Nephron (organoid): ENCODE data around the gene TOM1.

Experiments
- H3K27ac Mint-ChIP-seq, 3 experiments: 2 replicates each; pipeline ENCODE4 v1.8.0; 2020; ENCODE audit warnings: mixed read lengths in 3 of 3, mild to moderate bottlenecking in 2 of 3, moderate library complexity in 1 of 3
- H3K27me3 Mint-ChIP-seq: 2 replicates; pipeline ENCODE4 v1.8.0; 2021; ENCODE audit warnings: low read depth, mild to moderate bottlenecking, moderate library complexity, mixed read lengths
- H3K36me3 Mint-ChIP-seq: 2 replicates; pipeline ENCODE4 v1.8.0; 2020; ENCODE audit warnings: low read depth, mixed read lengths
- H3K4me1 Mint-ChIP-seq: 2 replicates; pipeline ENCODE4 v1.8.0; 2020; ENCODE audit warnings: mixed read lengths
- H3K4me3 Mint-ChIP-seq, 3 experiments: 2 replicates each; pipeline ENCODE4 v1.8.0; 2020; ENCODE audit warnings: mild to moderate bottlenecking in 3 of 3, mixed read lengths in 3 of 3, moderate library complexity in 2 of 3
- H3K9me3 Mint-ChIP-seq: 2 replicates; pipeline ENCODE4 v1.8.0; 2020; ENCODE audit warnings: mixed read lengths
- CTCF ChIP-seq, 3 experiments: fragments of 200-600 bp; sonication (generic); IDR thresholded peaks; one replicate each; pipeline ENCODE4 v1.5.0; 2021; ENCODE audit warnings: antibody characterized with exemption in 3 of 3; ENCODE audit not compliant: unreplicated experiment in 3 of 3

TOM1 gene

GRCh38 chr22:35381424-35382009 is 81.8 kb downstream of the TOM1 start:
- no peak for TF ChIP-seq CTCF (IDR thresholded peaks at IDR 0.05; ENCODE audit: unreplicated experiment in 3 of 3)
- Mint-ChIP-seq H3K27ac (peak overlapping the region in 2 of 3 experiments; percentile 20 to 32), H3K27me3 (peaks cover 20% of the 10 kb centered on the region), H3K36me3 (no peaks in the 10 kb centered on the region), H3K9me3 (no peaks in the 10 kb centered on the region), H3K4me1 (peaks cover 35% of the 10 kb centered on the region), H3K4me3 (peak overlapping the region; percentile 74 to 82 (median 76))

- Mint-ChIP-seq H3K36me3 (no peaks in the 10 kb centered on the region), H3K4me1 (peaks cover 16% of the 10 kb centered on the region), H3K27me3 (peaks cover 20% of the 10 kb centered on the region), H3K27ac (no peak overlapping the region), H3K9me3 (no peaks in the 10 kb centered on the region), H3K4me3 (no peak overlapping the region)
- no peak for TF ChIP-seq CTCF (IDR thresholded peaks at IDR 0.05; ENCODE audit: unreplicated experiment in 3 of 3)
Observed at GRCh38 chr22:35383679-35384071, 84.0 kb downstream of the TOM1 start.

- Mint-ChIP-seq H3K4me3 (no peak overlapping the region), H3K27ac (peak overlapping the region; percentile 29 to 71 (median 44)), H3K27me3 (peaks cover 16% of the 10 kb centered on the region), H3K36me3 (no peaks in the 10 kb centered on the region), H3K9me3 (no peaks in the 10 kb centered on the region), H3K4me1 (peaks cover 9% of the 10 kb centered on the region)
- no peak for TF ChIP-seq CTCF (IDR thresholded peaks at IDR 0.05; ENCODE audit: unreplicated experiment in 3 of 3)
Observed at GRCh38 chr22:35384527-35384926, 84.8 kb downstream of the TOM1 start.

GRCh38 chr22:35384975-35385588 is 85.4 kb downstream of the TOM1 start:
- Mint-ChIP-seq H3K9me3 (no peaks in the 10 kb centered on the region), H3K4me1 (peaks cover 6% of the 10 kb centered on the region), H3K27me3 (peaks cover 16% of the 10 kb centered on the region), H3K36me3 (no peaks in the 10 kb centered on the region), H3K4me3 (no peak overlapping the region), H3K27ac (peak overlapping the region; percentile 29 to 71 (median 44))
- no peak for TF ChIP-seq CTCF (IDR thresholded peaks at IDR 0.05; ENCODE audit: unreplicated experiment in 3 of 3)

GRCh38 chr22:35386670-35387288 is 87.1 kb downstream of the TOM1 start:
- H3K4me3 Mint-ChIP-seq: no peak overlapping the region
- no peaks in the 10 kb centered on the region for H3K36me3 Mint-ChIP-seq
- H3K4me1 Mint-ChIP-seq: no peaks in the 10 kb centered on the region
- peaks cover 9% of the 10 kb centered on the region for H3K27me3 Mint-ChIP-seq
- TF ChIP-seq CTCF (IDR thresholded peaks at IDR 0.05; ENCODE audit: unreplicated experiment in 3 of 3): no peak
- H3K9me3 Mint-ChIP-seq: no peaks in the 10 kb centered on the region
- no peak overlapping the region for H3K27ac Mint-ChIP-seq
